ENCODE measurements around the gene ATOH8.

The ATOH8 gene

GRCh38 chr2:85830645-85831044, 76.9 kb downstream of the ATOH8 start:
- in situ Hi-C loops (cut with HindIII; ENCODE audit: low sequenced_read_pairs), result no loop called here
- peak; percentile 16 for TF ChIP-seq CTCF (IDR thresholded peaks at IDR 0.05; ENCODE audit: low read depth, low read length, missing control alignments)
- DNase-seq (ENCODE audit: low read depth), result no peak
- no peak overlapping the region for H3K4me3 ChIP-seq (ENCODE audit: low read depth, low read length)

GRCh38 chr2:85831735-85832134, 77.9 kb downstream of the ATOH8 start:
- in situ Hi-C loops (cut with HindIII; ENCODE audit: low sequenced_read_pairs), result no loop called here
- no peak overlapping the region for H3K4me3 ChIP-seq (ENCODE audit: low read depth, low read length)
- no peak for TF ChIP-seq CTCF (IDR thresholded peaks at IDR 0.05; ENCODE audit: low read depth, low read length, missing control alignments)
- no peak for DNase-seq (ENCODE audit: low read depth)

GRCh38 chr2:85834466-85834865, 80.7 kb downstream of the ATOH8 start:
- in situ Hi-C loops (cut with HindIII; ENCODE audit: low sequenced_read_pairs), result no loop called here
- DNase-seq (ENCODE audit: low read depth), result no peak
- no peak for TF ChIP-seq CTCF (IDR thresholded peaks at IDR 0.05; ENCODE audit: low read depth, low read length, missing control alignments)
- H3K4me3 ChIP-seq (ENCODE audit: low read depth, low read length), result no peak overlapping the region

Data from astrocyte of the cerebellum (primary cell).